NCI-H1436 (cell line): ENCODE results near the gene CDK5RAP1.
"Not testable (repeated sequence)": the region's sequence is repeated elsewhere in the genome, so short reads cannot be mapped to it uniquely, and the experiment has no call there.

ENCODE experiments used
- DNase-seq: peaks from one replicate; lab custom pipeline; 2025; lab: John Stamatoyannopoulos, UW

CDK5RAP1 gene

GRCh38 chr20:33419140-33419974, 18.0 kb upstream of the CDK5RAP1 start:
- no peak for DNase-seq

GRCh38 chr20:33418033-33418432, 16.7 kb upstream of the CDK5RAP1 start:
- no peak for DNase-seq

GRCh38 chr20:33415948-33416347, 14.6 kb upstream of the CDK5RAP1 start:
- DNase-seq, result no peak

GRCh38 chr20:33412484-33412838, 11.1 kb upstream of the CDK5RAP1 start:
- no peak for DNase-seq

- DNase-seq, result no peak
These were observed 10.6 kb upstream of the CDK5RAP1 start for GRCh38 chr20:33411711-33412483.

GRCh38 chr20:33411242-33411641, 9.9 kb upstream of the CDK5RAP1 start:
- DNase-seq, result no peak

- no peak for DNase-seq
These were observed 8.9 kb upstream of the CDK5RAP1 start for GRCh38 chr20:33410081-33410742.

- DNase-seq, result no peak
These were observed 7.7 kb upstream of the CDK5RAP1 start for GRCh38 chr20:33408716-33409654.

- no peak for DNase-seq
These were observed 7.0 kb upstream of the CDK5RAP1 start for GRCh38 chr20:33408313-33408712.

- DNase-seq, result no peak
These were observed 6.5 kb upstream of the CDK5RAP1 start for GRCh38 chr20:33407796-33408195.

GRCh38 chr20:33407251-33407650, 5.9 kb upstream of the CDK5RAP1 start:
- DNase-seq, result no peak

- DNase-seq, result no peak
These were observed 3.0 kb upstream of the CDK5RAP1 start for GRCh38 chr20:33404281-33404680.

GRCh38 chr20:33401921-33402369, 626 bp upstream of the CDK5RAP1 start:
- DNase-seq, result no peak

- DNase-seq, result peak; percentile 4
These were observed 521 bp downstream of the CDK5RAP1 start for GRCh38 chr20:33400812-33401183.

- no peak for DNase-seq
These were observed 1.4 kb downstream of the CDK5RAP1 start for GRCh38 chr20:33399924-33400323.

GRCh38 chr20:33394718-33395117, 6.6 kb downstream of the CDK5RAP1 start:
- DNase-seq, result no peak

- no peak for DNase-seq
These were observed 7.7 kb downstream of the CDK5RAP1 start for GRCh38 chr20:33393609-33394008.

GRCh38 chr20:33391722-33392415, 9.4 kb downstream of the CDK5RAP1 start:
- no peak for DNase-seq

- DNase-seq, result not testable (repeated sequence)
These were observed 12.0 kb downstream of the CDK5RAP1 start for GRCh38 chr20:33389326-33389725.

GRCh38 chr20:33388268-33388667, 13.1 kb downstream of the CDK5RAP1 start:
- no peak for DNase-seq

- no peak for DNase-seq
These were observed 14.1 kb downstream of the CDK5RAP1 start for GRCh38 chr20:33387177-33387576.
